ENCODE measurements around the gene PRODH2.
A peak's percentile ranks its signal among the peaks of the same experiment; 100 is the strongest.

GRCh38 chr19:35757749-35758608 is 54.7 kb downstream of the PRODH2 start, which contains the start of gene PROSER3:
- TF ChIP-seq ZNF570 (CRISPR knock-in tag; IDR thresholded peaks at IDR 0.05; ENCODE audit: borderline replicate concordance) (no peak), ZNF552 (CRISPR knock-in tag; IDR thresholded peaks at IDR 0.05; ENCODE audit: borderline replicate concordance) (no peak), MYC (CRISPR knock-in tag; IDR thresholded peaks at IDR 0.05; ENCODE audit: borderline replicate concordance) (peak; percentile 80)
